GM18502 (cell line): ENCODE results near the gene RSPO3.
"Not testable (repeated sequence)": the region's sequence is repeated elsewhere in the genome, so short reads cannot be mapped to it uniquely, and the experiment has no call there.

ENCODE experiments used
- ATAC-seq: cut with Tn5 transposase; IDR thresholded peaks from one replicate; pipeline ENCODE4 v1.9.1; 2021; ENCODE audit warnings: mild to moderate bottlenecking; ENCODE audit not compliant: unreplicated experiment, poor library complexity

RSPO3 gene, protein sequence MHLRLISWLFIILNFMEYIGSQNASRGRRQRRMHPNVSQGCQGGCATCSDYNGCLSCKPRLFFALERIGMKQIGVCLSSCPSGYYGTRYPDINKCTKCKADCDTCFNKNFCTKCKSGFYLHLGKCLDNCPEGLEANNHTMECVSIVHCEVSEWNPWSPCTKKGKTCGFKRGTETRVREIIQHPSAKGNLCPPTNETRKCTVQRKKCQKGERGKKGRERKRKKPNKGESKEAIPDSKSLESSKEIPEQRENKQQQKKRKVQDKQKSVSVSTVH

DNA sequence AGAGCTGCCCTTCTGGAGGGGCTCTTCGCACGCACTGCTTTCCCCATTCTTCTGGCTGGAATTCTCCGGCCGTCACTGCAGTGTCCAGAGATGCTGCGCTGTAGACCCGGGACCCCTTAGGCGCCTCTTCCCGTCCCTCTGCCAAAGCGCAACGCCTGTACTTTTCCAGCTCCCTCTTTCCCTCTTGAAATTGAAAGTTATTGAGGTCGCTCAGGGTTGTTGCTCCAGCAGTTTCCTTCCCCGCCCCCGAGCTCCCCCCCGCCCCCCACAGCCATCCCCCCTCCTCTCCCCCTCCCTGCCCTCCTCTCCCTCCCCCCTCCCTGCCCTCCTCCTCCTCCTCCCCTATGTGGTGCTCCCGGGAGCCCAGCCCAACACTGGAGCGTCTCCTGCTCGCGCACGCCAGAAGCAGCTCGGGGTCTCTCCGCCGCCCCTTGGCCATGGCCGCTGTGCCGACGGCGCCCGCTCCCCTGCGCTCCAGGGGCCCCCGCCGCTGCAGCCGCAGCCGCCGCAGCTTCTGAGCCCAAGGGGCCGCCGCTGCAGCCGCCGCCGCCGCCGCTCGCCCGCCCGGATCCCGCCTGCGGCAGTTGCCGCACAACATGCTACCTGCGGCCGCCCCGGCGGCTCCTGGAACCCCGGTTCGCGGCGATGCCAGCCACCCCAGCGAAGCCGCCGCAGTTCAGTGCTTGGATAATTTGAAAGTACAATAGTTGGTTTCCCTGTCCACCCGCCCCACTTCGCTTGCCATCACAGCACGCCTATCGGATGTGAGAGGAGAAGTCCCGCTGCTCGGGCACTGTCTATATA, at the start of gene RSPO3:
TSS of gene RSPO3 (plus strand) at position 374 of the 804 bp plus-strand sequence. CDS start 522 bp downstream, outside the sequence.
- ATAC-seq = peak; percentile 28

DNA sequence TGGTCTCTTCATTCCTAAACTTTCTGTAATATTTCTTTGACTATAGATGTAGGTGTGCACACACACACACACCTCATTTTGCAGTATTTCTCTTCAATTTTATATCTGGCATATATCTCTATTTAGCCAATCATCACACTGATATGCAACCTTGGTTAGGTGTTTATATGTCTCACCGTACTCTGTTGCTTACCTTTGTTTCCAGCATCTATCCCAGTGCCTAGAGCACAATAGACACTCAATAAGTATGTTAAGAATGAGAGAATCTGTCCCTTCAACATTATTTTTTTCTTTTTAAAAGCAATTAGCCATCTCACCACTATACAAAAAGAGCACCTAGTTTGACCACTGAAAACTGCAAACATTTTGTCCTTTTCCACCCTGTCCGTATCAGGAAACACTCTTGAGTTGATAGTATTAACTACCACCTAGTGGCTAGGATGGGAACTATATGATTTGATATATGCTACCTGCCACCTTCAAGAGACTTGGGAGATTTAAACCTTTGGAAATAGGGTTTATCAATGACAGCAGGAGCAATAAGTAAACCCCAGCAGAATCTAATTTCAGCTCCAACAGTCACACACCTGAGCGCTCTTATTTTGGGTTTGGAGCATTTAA, 48.7 kb upstream of the RSPO3 start:
- peak; percentile 75 for ATAC-seq

DNA sequence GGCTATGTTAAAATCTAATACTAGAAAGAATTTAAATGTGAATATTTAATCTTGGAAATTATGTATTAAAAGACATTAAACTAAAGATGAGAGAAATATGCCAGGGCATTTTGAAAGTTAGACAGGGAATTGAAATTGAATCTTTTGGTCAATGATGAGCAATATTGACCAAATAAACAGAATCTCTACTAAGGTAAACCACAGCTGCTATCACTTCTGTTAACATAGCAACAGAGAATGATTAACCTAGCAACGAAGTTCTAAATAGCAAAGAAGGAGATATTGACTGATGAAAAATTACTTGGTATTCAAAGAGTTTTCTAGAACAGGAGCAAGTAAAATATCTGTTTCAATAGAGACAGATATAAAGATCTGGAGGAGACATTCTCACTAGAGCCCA, 45.2 kb upstream of the RSPO3 start:
- no peak for ATAC-seq

DNA sequence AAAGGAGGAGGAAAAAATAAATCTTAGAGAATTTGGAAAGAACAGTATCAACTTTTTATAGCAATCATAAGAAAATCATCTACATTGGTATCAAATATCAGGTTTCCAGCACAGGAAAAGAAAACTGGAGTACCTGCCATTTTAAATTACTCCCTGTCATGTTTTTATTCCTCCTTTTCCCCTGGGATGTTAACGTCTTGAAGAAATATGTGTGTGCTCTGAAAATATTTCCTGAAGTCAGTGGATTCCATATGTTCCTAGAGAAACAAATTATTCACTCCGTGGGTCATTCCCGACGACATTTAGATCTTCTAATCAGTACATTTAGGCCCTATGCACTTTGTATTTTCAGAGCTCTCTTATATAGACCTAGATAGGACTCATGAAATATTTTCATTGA, 42.0 kb upstream of the RSPO3 start:
- ATAC-seq = no peak

DNA sequence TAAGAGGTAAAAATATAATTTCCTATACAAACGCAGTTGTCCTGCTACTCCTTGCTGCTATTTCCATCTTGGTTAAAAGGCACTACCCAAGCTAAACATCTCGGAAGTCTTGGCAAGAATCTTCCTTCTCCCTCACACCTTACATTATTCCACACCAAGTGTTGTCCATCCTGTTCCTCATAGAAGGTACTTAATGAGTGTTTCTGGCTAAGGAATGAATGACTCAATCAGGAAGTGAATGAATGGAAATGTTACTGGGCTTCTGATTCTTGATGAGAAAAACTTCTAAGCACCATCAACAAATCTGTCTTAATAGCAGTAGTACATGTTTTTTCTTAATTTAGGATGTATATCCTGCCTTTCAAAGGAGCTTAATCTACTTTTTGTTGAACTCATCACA, 40.6 kb upstream of the RSPO3 start:
- no peak for ATAC-seq

DNA sequence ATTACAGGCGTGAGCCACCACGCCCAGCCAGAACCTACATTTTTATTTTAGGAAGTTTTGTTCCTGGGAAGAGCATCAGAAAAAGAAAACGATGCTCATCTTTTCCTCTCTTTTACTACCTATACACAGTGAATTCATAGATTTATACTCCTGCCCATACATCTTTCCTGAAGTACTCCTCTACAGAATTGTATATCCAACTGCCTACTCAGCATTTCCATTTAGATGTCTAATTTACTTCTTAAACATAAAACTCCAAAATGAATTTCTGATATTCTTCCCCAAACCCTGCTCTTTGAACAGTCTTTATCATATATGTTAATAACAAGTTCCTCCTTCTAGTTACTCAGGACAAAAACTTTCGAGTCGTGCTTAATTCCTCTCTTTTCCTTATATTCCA, 39.8 kb upstream of the RSPO3 start:
- no peak for ATAC-seq

DNA sequence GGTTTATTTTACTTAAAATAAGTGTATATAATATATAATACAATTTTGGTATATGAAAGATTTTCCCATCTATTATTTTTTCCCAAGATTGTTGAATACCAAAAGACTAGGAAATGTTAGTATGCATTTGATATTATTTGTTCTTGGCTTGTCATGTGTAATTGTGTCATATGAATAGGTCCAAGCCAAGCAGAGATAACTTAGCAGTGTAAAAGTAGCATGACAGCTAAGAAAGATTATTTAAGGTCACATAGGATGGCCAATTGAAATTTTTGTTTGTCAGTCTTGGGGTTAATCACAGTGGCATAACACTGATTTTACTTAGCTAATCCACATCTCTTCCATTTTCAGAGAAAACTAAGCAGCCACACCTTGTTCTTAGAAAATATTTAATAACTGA, 38.8 kb upstream of the RSPO3 start:
- no peak for ATAC-seq

DNA sequence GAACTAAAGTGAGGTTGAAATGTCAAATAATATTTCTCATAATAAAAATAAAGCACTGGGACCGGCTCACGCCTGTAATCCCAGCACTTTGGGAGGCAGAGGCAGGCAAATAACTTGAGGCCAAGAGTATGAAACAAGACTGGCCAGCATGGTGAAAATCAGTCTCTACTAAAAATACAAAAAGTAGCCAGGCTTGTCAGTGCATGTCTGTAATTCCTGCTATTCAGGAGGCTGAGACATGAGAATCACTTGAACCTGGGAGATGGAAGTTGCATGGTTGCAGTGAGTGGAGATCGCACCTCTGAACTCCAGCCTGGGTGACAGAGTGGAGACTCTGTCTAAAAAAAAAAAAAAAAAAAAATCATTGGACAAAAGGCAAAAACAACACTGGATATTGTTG, 38.4 kb upstream of the RSPO3 start:
- ATAC-seq = no peak

DNA sequence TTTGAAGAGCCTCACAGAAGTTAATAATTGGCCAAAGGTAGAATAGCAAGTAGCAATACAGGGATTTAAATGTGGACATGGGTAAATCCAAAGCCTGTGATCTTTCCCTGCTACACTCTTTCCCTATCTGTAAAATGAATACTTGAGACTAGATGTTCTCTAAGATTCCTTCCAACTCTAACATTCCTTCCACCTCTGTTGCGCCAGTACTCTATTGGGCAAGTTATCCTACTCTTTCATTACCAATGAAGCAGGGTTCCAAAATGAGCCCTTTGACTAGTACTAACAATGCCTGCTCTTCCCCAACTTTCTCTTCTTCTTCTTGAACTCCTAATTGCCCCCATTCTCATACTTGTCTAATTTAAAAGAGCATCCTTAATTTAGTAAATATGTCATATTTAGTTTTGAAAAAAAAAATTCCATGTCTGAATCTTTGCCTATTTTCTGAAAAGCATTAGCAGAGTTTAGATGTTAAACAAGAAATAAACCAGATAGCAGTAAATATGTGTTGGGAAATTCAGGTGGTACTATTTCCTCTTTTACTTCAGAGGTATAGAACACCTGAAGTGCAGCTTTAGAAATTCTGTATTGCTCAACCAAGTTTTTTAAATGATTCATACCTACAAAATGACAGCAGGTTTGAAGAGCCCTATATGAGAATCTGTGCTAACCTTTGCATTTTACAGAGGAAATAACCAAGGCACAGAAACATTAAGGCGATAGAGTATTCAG, 35.1 kb upstream of the RSPO3 start:
- no peak for ATAC-seq

DNA sequence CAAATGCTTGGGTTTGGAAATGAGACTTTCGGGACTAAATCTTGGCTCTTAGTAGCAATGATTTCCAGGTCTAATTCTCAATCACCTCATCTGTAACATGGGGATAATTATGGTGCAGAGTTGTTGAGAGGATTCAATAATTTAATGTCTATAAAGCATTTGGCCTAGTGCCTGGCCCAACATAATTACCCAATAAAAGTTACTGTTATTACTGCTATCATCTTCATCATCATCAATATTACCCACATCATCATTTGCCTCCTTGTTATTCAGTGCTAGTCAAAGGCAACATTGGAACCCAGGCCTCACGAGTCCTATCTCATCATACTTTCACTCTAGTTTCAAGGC, 34.5 kb upstream of the RSPO3 start:
- no peak for ATAC-seq

DNA sequence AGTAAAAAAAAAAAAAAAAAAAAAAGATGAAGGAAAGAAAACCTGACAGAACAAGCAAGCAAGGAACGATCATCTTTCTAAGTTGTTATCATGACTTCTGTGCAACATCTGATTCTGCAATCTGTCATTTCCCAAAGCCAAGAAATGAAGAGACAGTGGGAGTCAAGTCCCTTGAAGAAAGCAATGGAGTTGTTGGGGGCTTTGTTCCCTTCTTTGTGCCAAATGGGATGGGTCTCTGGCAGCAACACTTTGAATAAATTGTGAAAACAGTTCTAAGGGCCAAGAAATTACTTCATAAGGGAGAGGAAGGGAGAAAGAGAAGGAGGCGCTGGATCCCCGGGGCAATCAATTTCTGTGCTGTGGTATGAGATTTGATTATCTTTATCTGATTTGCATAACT, 33.3 kb upstream of the RSPO3 start:
- no peak for ATAC-seq

DNA sequence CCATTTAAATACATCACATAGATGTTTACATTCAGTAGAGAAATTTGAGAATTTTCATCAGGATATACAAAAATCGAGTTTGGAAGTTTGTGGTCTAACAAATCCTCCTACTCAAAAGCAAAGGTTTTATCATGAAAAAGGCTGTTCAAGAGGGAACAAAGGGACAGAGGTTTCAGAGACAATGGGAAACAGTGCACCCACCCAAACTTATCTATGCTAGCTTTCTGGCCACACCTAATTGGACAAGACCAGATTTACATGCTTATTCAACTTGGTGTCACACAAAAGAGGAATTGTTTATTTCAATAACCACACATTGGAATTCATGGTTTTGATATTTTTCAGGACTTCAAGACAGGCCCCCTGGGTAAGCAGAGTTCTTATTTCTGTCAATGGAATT, 28.4 kb upstream of the RSPO3 start:
- ATAC-seq = no peak

DNA sequence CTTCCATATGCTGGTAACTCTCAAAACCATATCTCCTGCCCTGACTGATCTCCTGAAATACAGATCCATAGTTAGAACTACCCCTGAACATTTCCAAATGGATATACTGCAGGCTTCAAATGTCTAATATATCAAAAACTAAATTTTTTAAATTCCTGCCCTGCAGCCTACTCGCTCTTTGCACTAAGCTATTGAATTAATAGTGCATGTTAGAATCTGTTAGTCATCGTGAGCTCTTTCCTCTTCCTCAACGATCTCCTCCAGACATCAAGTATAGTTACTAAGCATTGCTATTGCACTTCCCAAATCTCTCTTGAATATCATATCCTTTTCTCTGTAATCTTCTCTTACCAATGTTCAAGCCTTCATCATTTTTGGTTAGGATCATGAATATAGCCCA, 26.0 kb upstream of the RSPO3 start:
- ATAC-seq = no peak

DNA sequence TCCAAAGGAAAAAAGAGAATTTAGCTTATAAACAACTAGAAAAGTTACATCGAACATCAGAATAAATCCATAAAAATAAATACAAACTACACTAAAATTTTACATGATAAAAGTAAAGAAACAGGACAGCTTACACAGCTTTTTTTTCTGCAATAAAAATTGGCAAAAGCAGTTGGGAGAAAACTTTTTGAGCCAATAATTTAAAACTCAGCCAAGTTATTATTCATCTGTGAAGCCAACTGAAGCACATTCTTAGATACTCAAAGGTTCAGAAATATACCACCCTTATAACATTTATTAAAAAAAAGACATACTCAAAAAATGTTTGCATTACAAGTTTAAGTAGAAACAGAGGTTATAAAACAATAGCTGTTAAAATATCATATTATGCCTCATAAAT, 23.7 kb upstream of the RSPO3 start:
- no peak for ATAC-seq

DNA sequence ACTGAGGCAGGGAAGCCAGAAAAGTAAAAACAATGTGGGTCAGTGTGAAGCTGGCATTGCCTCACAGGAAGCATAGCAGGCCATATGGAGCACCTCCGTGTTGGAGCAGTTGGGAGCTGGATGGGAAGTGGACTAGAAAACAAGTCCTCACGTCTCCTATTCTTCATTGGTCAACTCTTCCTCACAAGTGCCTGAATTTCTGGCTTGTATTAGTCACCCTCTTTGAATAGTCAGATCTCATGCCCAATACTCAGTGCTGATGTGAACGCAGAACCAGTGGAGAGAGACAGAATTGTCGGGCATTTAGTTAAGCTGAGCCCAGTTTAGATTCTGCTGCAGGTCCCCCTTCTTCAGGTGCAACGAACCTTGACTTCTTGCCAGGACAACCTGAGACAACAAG, 22.3 kb upstream of the RSPO3 start:
- ATAC-seq = no peak

DNA sequence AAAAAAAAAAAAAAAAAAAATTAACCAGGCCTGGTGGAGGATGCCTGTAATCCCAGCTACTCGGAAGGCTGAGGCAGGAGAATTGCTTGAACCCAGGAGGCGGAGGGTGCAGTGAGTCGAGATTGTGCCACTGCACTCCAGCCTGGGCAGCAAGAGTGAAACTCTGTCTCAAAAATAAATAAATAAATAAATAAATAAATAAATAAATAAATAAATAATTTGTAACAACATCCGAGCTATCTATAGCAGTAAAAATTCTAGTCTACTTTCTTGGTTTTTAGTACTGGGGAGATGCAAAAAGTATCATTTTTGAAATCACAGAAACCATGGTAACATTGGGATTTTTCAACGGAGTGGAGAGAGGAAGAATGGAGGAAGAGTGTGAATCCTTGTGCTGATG, 21.0 kb upstream of the RSPO3 start:
- not testable (repeated sequence) for ATAC-seq

DNA sequence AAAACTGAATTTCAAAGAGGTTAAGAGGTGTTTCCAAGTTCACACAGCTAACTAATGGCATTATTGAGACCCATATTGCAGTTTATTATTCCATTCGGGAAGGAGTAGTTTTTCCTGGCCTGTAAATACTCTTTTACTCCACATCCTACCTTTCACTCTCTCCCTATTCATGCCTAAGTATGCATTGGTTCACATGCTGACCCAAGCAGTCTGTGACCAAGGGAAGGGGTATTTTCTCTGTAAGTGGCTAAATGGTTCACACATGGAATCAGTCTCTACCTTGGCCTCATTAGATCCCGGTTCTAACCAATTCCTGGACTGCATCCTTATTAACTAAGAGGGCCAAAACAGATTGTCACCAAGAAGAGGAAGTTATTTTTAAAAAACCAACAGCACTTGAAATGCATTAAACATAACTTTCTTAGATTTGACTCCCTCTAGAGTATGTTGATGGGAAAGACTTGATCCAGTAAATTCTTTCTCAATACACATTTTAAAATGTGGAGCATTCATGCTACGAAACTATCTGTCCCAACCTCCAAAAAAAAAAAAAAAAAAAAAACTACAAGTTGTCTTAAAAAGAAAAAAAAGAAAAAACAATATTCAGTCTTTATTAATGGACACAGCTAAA, 17.8 kb upstream of the RSPO3 start:
- ATAC-seq = no peak

DNA sequence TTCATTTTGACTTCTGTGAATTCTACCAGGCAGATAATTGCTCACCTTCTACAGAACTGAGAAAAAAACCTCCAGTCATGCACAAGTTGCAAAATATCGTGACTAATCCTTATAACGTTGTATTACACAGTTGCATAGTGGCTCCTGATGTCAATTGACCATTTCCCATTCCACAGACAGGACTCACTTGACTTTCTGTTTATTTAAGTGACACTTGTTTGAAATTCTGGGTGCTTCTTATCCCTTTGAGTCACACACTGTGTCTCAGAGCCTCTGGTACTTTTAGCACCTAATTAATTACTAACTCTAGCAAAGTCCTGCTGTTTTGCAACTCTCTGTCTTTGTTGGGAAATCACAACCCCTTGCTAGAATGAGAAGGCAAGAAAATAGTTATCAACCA, 16.2 kb upstream of the RSPO3 start:
- no peak for ATAC-seq

DNA sequence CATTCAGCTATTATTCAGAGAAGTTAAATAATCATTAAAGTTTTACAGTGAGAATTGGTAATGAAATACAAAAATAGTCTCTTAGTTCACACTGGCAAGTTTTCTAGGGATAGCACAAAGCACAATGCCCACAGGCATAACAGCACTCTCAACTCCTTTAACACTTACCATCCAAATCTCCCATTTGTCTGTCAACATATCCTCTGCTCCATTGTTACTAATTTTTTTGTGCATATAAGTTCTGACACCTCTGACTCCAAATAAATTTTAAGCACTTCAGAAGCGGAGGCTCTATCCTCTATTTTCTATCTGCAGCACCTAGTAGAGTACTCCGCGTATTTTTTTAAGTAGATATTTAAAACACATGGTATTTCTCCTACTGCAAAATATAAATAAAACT, 15.6 kb upstream of the RSPO3 start:
- ATAC-seq = no peak

DNA sequence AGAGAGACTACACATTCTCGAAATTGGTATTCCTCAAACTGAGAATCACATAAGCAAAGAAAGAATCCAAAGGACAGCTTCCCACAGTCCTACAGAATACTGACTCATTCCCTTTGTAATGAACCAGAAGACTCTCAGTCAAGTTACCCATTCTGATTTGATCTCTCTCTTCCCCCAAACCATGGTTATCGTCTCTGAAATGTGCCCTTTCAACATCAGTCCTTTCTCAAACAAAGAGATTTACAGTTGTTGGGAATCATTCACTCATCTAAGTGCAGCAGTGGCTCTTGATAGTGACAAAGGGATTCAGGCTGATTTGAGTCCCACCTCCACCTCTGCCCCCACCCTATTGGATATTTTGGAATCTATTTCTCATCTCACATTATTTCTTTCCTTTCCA, 15.0 kb upstream of the RSPO3 start:
- no peak for ATAC-seq

DNA sequence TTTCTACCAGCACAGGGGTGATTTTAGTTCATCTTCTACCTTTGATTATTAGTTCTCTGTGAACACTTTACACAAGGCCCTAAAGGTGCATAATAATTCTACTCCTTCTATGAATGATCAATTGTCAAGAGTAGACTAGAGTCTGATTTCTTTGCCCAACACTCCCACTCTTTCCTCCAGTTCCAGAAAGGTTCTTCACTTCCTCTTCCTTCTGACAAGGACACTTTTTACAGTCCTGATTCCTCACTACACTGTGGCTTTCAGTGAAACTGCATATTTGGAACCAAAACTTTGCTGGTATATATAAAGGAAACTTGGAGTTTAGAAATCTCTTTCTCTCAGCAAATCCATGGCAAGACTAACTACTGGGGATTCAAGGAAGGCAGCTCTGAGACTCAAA, 10.6 kb upstream of the RSPO3 start:
- ATAC-seq = no peak
